Suprapubic skin (tissue), 4 donors: ENCODE data around the gene GPRASP1. TPM values are rescaled to one million over a fixed set of nuclear protein-coding genes. Genes with fewer than 3 reads are reported as not detected.
A peak's percentile ranks its signal among the peaks of the same experiment; 100 is the strongest.

Experiments
- DNase-seq, 2 donors: peaks; one replicate each; pipeline ENCODE4 v3.0.0-alpha.2; 2019; ENCODE audit warnings: low spot score in 2 of 2
- H3K27ac ChIP-seq: fragments of 200-600 bp; sonication (generic); one replicate; pipeline ENCODE4 v1.5.1; 2019
- H3K27me3 ChIP-seq: fragments of 200-600 bp; sonication (generic); one replicate; pipeline ENCODE4 v1.5.1; 2019
- H3K36me3 ChIP-seq: fragments of 200-600 bp; sonication (generic); one replicate; pipeline ENCODE4 v1.5.1; 2019
- H3K4me1 ChIP-seq: fragments of 200-600 bp; sonication (generic); one replicate; pipeline ENCODE4 v1.5.1; 2019
- H3K4me3 ChIP-seq: fragments of 200-600 bp; sonication (generic); one replicate; pipeline ENCODE4 v1.5.1; 2019; ENCODE audit warnings: mild to moderate bottlenecking
- H3K9me3 ChIP-seq: fragments of 200-600 bp; sonication (generic); one replicate; pipeline ENCODE4 v1.5.1; 2019
- CTCF ChIP-seq, 2 donors: fragments of 200-600 bp in 1 of 2; fragments of 450-650 bp in 1 of 2; sonication (generic) in 1 of 2; IDR thresholded peaks; one replicate each; pipeline ENCODE4 v1.5.1; 2016 to 2019; ENCODE audit warnings: antibody characterized with exemption in 2 of 2, mild to moderate bottlenecking in 1 of 2, moderate library complexity in 1 of 2
- EP300 ChIP-seq: sonication (generic); formaldehyde crosslinking; IDR thresholded peaks from one replicate; pipeline ENCODE4 v1.6.1; 2017; ENCODE audit warnings: antibody characterized with exemption
- POLR2A ChIP-seq, 2 donors: fragments of 450-650 bp; IDR thresholded peaks; one replicate each; pipeline ENCODE4 v1.6.1; 2017; ENCODE audit warnings: antibody characterized with exemption in 2 of 2, mild to moderate bottlenecking in 2 of 2, moderate library complexity in 2 of 2
- POLR2AphosphoS5 ChIP-seq, 3 donors: sonication (generic); formaldehyde crosslinking; IDR thresholded peaks; one replicate each; pipeline ENCODE4 v1.6.1; 2017; ENCODE audit warnings: antibody characterized with exemption in 3 of 3
- WGBS: methylation state at CpG from one replicate; pipeline ENCODE4 v1.1.5; 2018; 5-methylcytosine and 5-hydroxymethylcytosine counted together
- total RNA-seq, 4 donors: library from RNA; depleted of rRNA; stranded (reverse); fragments of >200 nt; gene quantifications; one replicate each; pipeline ENCODE4 v1.1.0, GENCODE V29; 2016

Gene GPRASP1
- total RNA-seq, result 10 to 100 TPM in 1 of 4 donors, 1 to 10 TPM in 3; 1.1 to 11.2 (median 3.3) TPM

GRCh38 chrX:102651242-102652011 is at the start of gene GPRASP1:
Gene GPRASP1, plus strand, starts transcription at chrX:102651483. Its CDS starts 2,431 bp downstream, at chrX:102653914.
- no peaks in the 10 kb centered on the region for H3K4me1 ChIP-seq
- no peaks in the 10 kb centered on the region for H3K9me3 ChIP-seq
- TF ChIP-seq POLR2A (IDR thresholded peaks at IDR 0.05) (peak in 1 of 2 donors; percentile 10), POLR2AphosphoS5 (IDR thresholded peaks at IDR 0.05) (no peak)
- peak in 1 of 2 donors; percentile 72 for DNase-seq
- H3K36me3 ChIP-seq, result no peaks in the 10 kb centered on the region
- H3K4me3 ChIP-seq, result peak within 1 kb of the TSS; percentile 63
- 29% methylated on average over 24 of the region's 61 CpGs for WGBS
- H3K27me3 ChIP-seq, result no peaks in the 10 kb centered on the region
- peak within 1 kb of the TSS; percentile 34 for H3K27ac ChIP-seq

- no peak overlapping the region for H3K4me3 ChIP-seq
- DNase-seq, result no peak
- TF ChIP-seq EP300 (no peak), POLR2AphosphoS5 (IDR thresholded peaks at IDR 0.05) (no peak), POLR2A (IDR thresholded peaks at IDR 0.05) (no peak), CTCF (IDR thresholded peaks at IDR 0.05) (no peak)
- peaks cover 6% of the 10 kb centered on the region for H3K4me1 ChIP-seq
- 62% methylated on average over 1 of the region's 1 CpG for WGBS
- H3K36me3 ChIP-seq, result no peaks in the 10 kb centered on the region
- H3K27me3 ChIP-seq, result no peaks in the 10 kb centered on the region
- H3K27ac ChIP-seq, result no peak overlapping the region
- H3K9me3 ChIP-seq, result no peaks in the 10 kb centered on the region
These were observed 47.0 kb upstream of the GPRASP1 start for GRCh38 chrX:102604327-102604726.

GRCh38 chrX:102606115-102606514 is 45.2 kb upstream of the GPRASP1 start:
- Histone ChIP-seq H3K9me3 (no peaks in the 10 kb centered on the region), H3K27ac (no peak overlapping the region), H3K4me1 (no peaks in the 10 kb centered on the region), H3K4me3 (no peak overlapping the region), H3K36me3 (peaks cover 5% of the 10 kb centered on the region), H3K27me3 (no peaks in the 10 kb centered on the region)
- no peak for TF ChIP-seq POLR2AphosphoS5 (IDR thresholded peaks at IDR 0.05)
- no peak for TF ChIP-seq POLR2A (IDR thresholded peaks at IDR 0.05)
- TF ChIP-seq CTCF (IDR thresholded peaks at IDR 0.05), result no peak
- TF ChIP-seq EP300, result no peak
- no peak for DNase-seq
- WGBS, result 87% methylated on average over 1 of the region's 1 CpG

- no peaks in the 10 kb centered on the region for H3K27me3 ChIP-seq
- H3K9me3 ChIP-seq, result no peaks in the 10 kb centered on the region
- no peaks in the 10 kb centered on the region for H3K4me1 ChIP-seq
- no peak for DNase-seq
- H3K27ac ChIP-seq, result no peak overlapping the region
- no peak overlapping the region for H3K4me3 ChIP-seq
- TF ChIP-seq POLR2AphosphoS5 (IDR thresholded peaks at IDR 0.05), result no peak
- TF ChIP-seq EP300, result no peak
- TF ChIP-seq CTCF (IDR thresholded peaks at IDR 0.05), result no peak
- no peak for TF ChIP-seq POLR2A (IDR thresholded peaks at IDR 0.05)
- 66% methylated on average over 4 of the region's 4 CpGs for WGBS
- H3K36me3 ChIP-seq, result peaks cover 8% of the 10 kb centered on the region
These were observed 40.4 kb upstream of the GPRASP1 start for GRCh38 chrX:102610905-102611304.

DNA sequence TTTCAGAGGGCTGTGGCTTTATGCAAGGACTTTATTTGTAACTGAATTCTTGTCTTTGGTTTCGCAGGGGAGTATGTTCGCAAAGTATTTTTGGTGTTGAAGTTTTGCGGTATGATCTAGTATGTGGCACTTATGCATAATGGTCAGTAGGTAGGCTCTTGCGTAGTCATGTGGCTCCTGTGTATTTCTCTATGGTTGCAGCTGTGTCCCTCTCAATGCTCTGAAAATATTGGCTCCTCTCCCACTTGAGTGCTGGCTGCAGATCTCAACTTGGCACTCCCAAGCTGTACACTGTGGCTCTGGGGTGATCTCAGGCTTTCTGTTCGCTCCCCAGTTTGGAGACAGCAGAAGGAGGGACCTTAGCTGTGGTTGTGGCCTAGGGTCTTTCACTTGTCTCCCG is 27.2 kb upstream of the GPRASP1 start:
- H3K27me3 ChIP-seq, result no peaks in the 10 kb centered on the region
- no peaks in the 10 kb centered on the region for H3K9me3 ChIP-seq
- H3K4me3 ChIP-seq, result no peak overlapping the region
- no peak for DNase-seq
- no peaks in the 10 kb centered on the region for H3K4me1 ChIP-seq
- no peaks in the 10 kb centered on the region for H3K36me3 ChIP-seq
- WGBS, result 89% methylated on average over 6 of the region's 6 CpGs
- no peak overlapping the region for H3K27ac ChIP-seq
- TF ChIP-seq POLR2A (IDR thresholded peaks at IDR 0.05), result no peak
- no peak for TF ChIP-seq CTCF (IDR thresholded peaks at IDR 0.05)
- no peak for TF ChIP-seq EP300
- TF ChIP-seq POLR2AphosphoS5 (IDR thresholded peaks at IDR 0.05), result no peak
